EH (cell line): ENCODE measurements around the gene PCDHA4.
"Not testable (repeated sequence)": the region's sequence is repeated elsewhere in the genome, so short reads cannot be mapped to it uniquely, and the experiment has no call there.

Experiments
- DNase-seq: peaks from one replicate; pipeline ENCODE4 v3.0.0-alpha.2; 2015; ENCODE audit warnings: low read depth

PCDHA4 gene

DNA sequence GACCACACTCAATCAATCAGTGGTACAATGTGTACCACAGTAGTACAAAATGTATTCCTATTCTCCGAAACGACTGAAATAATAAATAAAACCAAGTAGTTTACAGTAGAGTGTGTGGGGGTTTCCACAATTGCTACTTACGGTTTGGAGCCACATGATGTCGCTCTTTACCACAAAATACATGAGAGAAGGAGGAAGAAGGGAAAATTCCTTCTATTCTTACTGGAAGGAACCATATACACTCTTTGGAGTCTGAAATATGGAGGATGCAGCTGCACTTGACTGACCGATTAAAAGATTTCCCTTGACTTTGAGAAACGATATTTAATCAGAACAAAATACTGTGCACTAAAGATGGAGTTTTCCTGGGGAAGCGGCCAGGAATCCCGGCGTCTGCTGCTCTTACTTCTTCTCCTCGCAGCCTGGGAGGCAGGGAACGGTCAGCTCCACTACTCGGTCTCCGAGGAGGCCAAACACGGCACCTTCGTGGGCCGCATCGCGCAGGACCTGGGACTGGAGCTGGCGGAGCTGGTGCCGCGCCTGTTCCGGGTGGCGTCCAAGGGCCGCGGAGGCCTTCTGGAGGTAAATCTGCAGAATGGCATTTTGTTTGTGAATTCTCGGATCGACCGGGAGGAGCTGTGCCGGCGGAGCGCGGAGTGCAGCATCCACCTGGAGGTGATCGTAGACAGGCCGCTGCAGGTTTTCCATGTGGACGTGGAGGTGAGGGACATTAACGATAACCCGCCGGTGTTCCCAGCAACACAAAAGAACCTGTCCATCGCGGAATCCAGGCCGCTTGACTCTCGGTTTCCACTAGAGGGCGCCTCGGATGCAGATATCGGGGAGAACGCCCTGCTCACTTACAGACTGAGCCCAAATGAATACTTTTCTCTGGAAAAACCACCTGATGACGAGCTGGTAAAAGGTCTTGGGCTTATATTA is at the start of gene PCDHA4:
Gene PCDHA4, plus strand, starts transcription at position 235 of the 942 bp plus-strand sequence.
- DNase-seq: no peak

DNA sequence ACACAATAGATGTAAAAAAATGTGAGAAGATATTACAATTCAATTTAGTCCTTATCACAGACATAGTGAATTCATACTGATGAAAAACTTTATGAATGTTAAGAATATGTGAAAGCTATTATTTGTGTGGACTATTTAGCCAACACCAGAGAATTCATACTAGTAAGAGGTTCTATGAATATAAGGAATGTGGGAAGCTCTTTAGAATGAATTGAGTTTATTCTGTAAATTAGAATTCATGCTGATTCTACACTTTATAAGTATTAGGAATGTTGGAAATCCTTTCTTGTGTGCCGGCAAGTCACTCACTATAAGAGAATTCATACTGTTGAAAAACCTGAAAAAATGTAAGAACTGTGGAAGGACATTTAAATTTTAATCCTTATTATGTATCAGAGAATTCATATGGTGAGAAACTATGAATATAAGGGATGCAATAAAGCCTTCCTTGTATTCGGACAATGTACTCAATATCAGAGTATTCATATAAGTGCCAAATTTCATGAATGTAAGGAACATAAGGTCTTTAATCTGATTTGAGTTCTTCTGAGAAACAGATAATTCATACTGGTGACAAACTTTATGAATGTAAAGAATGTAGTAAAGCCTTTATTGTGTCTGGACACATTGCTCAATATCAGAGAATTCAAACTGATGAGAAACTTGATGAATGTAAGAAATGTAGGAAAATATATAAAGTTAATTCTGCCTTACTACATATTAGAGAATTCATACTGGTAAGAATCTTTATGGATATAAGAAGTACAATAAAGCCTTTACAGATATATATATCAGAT is 42.5 kb upstream of the PCDHA4 start:
- DNase-seq: peak; percentile 0

DNA sequence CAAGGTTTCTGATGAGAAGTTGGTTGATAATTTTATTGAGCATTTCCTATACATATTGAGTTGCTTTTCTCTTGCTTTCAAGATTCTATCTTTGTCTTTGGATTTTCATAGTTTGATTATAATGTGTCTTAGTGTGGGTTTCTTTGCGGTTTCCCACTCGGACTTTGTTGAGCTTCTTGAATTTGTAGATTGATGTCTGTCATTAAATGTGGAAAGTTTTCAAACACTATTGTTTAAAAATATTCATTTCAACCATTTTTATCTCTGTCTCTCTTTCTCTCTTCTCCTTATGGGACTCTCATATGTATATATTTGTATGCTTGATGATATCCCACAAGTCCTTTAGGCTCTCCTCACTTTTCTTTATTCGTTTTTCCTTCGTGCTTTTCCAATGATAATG is 39.4 kb upstream of the PCDHA4 start:
- no peak for DNase-seq

DNA sequence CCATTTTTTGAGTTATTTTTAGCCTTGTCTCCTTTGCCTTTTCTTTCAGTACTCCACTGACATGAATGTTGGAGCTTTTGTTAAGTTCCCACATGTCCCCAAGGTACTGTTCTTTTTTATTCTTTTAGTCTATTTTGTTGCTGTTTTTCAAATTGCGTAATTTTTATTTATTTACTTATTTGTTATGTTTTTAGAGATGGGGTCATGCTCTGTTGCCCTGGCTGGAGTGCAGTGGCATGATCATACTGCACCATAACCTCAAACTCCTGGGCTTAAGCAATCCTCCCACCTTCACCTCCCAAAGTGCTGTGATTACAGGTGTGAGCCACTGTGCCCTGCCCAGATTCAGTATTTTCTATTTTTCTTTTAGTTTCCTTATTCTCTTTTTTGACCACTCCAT is 26.4 kb upstream of the PCDHA4 start:
- no peak for DNase-seq

DNA sequence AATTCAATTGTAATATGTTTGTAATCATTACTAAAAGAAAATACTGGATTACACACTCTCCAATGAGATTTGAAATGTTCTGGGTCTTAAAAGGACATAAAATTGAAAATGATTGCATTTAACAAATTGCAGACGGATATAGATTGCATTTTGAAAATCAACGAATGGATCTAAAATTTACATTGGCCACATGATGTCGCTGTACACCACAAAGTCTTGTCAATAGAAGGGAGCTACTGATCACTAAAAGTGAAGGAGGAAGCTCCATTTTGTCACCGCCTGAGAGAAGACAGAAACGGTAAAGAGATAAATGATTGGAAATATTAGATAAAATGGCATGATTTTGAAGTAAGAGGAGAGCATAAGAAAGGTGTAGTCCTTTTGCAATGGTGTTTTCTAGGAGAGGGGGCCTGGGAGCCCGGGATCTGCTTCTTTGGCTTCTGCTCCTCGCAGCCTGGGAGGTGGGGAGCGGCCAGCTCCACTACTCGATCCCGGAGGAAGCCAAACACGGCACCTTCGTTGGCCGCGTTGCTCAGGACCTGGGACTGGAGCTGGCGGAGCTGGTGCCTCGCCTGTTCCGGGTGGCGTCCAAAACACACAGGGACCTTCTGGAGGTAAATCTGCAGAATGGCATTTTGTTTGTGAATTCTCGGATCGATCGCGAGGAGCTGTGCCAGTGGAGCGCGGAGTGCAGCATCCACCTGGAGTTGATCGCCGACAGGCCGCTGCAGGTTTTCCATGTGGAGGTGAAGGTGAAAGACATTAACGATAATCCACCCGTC is 20.8 kb upstream of the PCDHA4 start, which contains the start of gene PCDHA1:
Gene PCDHA1, plus strand, starts transcription at position 236 of the 782 bp plus-strand sequence.
- DNase-seq: no peak

DNA sequence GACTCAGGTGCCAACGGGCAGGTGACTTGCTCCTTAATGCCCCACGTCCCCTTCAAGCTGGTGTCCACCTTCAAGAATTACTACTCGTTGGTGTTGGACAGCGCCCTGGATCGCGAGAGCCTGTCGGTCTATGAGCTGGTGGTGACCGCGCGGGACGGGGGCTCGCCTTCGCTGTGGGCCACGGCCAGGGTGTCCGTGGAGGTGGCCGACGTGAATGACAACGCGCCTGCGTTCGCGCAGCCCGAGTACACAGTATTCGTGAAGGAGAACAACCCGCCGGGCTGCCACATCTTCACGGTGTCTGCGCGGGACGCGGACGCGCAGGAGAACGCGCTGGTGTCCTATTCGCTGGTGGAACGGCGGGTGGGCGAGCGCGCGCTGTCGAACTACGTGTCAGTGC is 19.4 kb upstream of the PCDHA4 start:
- not testable (repeated sequence) for DNase-seq

DNA sequence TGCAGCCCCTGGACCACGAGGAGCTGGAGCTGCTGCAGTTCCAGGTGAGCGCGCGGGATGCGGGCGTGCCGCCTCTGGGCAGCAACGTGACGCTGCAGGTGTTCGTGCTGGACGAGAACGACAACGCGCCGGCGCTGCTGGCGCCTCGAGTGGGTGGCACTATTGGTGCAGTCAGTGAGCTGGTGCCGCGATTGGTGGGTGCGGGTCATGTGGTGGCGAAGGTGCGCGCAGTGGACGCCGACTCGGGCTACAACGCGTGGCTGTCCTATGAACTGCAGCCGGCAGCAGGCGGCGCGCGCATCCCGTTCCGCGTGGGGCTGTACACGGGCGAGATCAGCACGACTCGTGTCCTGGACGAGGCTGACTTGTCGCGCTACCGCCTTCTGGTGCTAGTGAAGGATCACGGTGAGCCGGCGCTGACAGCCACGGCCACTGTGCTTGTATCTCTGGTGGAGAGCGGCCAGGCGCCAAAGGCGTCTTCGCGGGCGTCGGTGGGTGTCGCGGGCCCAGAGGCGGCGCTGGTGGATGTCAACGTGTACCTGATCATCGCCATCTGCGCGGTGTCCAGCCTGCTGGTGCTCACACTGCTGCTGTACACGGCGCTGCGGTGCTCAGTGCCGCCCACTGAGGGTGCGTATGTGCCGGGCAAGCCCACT is 18.9 kb upstream of the PCDHA4 start:
- DNase-seq: not testable (repeated sequence)

DNA sequence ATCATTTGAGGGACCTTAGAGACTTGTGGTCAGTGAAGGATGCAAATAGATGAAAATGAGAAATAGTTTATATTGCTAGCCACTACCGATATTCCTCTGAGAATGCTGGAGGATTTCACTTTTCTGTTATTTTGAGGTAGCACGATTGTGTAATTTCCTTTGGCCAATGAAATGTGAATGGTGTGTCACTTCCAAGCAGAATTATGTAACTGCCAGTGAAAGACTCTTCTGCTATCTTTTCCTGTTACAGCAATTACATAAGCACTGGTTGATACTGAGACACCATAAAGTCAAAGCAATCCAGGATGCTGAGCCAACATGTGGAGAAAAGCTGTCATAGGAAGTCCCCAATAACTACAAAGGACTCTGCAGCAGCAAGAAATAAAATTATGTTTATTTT is 15.8 kb upstream of the PCDHA4 start:
- no peak for DNase-seq

- DNase-seq: peak; percentile 11
These were observed 12.1 kb upstream of the PCDHA4 start, which contains the start of gene PCDHA2 for GRCh38 chr5:140794595-140795258. Gene PCDHA2 (plus strand): TSS chr5:140794852.

DNA sequence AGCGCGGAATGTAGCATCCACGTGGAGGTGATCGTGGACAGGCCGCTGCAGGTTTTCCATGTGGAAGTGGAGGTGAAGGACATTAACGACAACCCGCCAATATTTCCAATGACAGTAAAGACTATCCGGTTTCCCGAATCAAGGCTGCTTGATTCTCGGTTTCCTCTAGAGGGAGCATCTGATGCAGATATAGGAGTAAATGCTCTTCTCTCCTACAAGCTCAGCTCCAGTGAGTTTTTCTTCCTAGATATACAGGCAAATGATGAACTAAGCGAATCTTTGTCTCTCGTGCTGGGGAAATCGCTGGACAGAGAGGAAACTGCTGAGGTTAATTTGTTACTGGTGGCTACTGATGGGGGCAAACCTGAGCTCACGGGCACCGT is 11.6 kb upstream of the PCDHA4 start:
- peak; percentile 4 for DNase-seq

GRCh38 chr5:140796072-140796717 is 10.7 kb upstream of the PCDHA4 start:
- not testable (repeated sequence) for DNase-seq

DNA sequence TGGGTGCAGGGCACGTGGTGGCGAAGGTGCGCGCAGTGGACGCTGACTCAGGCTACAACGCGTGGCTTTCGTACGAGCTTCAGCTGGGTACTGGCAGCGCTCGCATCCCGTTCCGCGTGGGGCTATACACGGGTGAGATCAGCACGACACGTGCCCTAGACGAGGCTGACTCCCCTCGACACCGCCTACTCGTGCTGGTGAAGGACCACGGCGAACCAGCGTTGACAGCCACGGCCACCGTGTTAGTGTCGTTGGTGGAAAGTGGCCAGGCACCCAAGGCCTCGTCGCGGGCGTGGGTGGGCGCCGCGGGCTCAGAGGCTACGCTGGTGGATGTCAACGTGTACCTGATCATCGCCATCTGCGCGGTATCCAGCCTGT is 10.2 kb upstream of the PCDHA4 start:
- DNase-seq: no peak

- no peak for DNase-seq
These were observed 5.9 kb upstream of the PCDHA4 start, which contains the start of gene PCDHA3 for GRCh38 chr5:140800816-140801493. Gene PCDHA3 (plus strand): TSS chr5:140801057.

GRCh38 chr5:140801494-140801841 is 5.4 kb upstream of the PCDHA4 start:
- no peak for DNase-seq

GRCh38 chr5:140802381-140802780 is 4.5 kb upstream of the PCDHA4 start:
- not testable (repeated sequence) for DNase-seq

GRCh38 chr5:140802781-140803271 is 4.0 kb upstream of the PCDHA4 start:
- no peak for DNase-seq

DNA sequence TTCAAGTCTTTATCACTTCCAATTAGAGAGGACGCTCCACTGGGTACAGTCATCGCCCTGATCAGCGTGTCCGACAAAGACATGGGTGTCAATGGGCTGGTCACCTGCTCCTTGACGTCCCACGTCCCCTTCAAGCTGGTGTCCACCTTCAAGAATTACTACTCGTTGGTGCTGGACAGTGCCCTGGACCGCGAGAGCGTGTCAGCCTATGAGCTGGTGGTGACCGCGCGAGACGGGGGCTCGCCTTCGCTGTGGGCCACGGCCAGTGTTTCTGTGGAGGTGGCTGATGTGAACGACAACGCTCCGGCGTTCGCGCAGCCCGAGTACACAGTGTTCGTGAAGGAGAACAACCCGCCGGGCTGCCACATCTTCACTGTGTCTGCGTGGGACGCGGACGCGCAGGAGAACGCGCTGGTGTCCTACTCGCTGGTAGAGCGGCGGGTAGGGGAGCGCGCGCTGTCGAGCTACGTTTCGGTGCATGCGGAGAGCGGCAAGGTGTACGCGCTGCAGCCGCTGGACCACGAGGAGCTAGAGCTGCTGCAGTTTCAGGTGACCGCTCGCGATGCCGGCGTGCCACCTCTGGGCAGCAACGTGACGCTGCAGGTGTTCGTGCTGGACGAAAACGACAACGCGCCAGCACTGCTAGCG is 1.5 kb downstream of the PCDHA4 start:
- DNase-seq: not testable (repeated sequence)

- DNase-seq: no peak
These were observed 2.0 kb downstream of the PCDHA4 start for GRCh38 chr5:140808889-140809291.
